ENCODE data around the gene WDPCP. TPM values are rescaled to one million over a fixed set of nuclear protein-coding genes. Genes with fewer than 3 reads are reported as not detected.
A peak's percentile ranks its signal among the peaks of the same experiment; 100 is the strongest.

The WDPCP gene
- total and polyA plus RNA-seq, 10 donors, result 2.1 to 20.0 (median 13.3) TPM

DNA sequence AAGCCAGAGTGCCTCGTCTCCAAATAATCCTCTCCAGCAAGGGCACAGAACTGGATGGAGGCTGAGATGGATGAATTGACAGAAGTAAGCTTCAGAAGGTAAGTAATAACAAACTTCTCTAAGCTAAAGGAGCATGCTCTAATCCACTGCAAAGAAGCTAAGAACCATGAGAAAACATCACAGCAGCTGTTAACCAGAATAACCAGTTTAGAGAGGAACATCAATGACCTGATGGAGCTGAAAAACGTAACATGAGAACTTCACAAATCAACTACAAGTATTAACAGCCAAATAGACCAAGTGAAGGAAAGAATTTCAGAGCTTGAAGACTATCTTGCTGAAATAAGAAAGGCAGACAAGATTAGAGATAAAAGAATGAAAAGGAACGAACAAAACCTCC, 32.3 kb downstream of the WDPCP start:
- 88 to 95% (median 92%) methylated on average over 3 of the region's 3 CpGs for WGBS, 5 donors
- Histone ChIP-seq H3K4me3 (no peak overlapping the region), H3K9me3 (peaks cover 2 to 53% (median 46%) of the 10 kb centered on the region in 8 donors), H3K4me1 (no peaks in the 10 kb centered on the region), H3K27me3 (replicated peaks in 1 of 7) (no peaks in the 10 kb centered on the region), H3K36me3 (peaks cover 0 to 31% (median 3%) of the 10 kb centered on the region in 6 donors), H3K27ac (no peak overlapping the region)
- TF ChIP-seq POLR2AphosphoS5 (IDR thresholded peaks at IDR 0.05) (no peak), POLR2A (IDR thresholded peaks at IDR 0.05) (no peak)
- TF ChIP-seq, protein P1, sequence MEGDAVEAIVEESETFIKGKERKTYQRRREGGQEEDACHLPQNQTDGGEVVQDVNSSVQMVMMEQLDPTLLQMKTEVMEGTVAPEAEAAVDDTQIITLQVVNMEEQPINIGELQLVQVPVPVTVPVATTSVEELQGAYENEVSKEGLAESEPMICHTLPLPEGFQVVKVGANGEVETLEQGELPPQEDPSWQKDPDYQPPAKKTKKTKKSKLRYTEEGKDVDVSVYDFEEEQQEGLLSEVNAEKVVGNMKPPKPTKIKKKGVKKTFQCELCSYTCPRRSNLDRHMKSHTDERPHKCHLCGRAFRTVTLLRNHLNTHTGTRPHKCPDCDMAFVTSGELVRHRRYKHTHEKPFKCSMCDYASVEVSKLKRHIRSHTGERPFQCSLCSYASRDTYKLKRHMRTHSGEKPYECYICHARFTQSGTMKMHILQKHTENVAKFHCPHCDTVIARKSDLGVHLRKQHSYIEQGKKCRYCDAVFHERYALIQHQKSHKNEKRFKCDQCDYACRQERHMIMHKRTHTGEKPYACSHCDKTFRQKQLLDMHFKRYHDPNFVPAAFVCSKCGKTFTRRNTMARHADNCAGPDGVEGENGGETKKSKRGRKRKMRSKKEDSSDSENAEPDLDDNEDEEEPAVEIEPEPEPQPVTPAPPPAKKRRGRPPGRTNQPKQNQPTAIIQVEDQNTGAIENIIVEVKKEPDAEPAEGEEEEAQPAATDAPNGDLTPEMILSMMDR (IDR thresholded peaks at IDR 0.05 in 8 of 11, conservative IDR thresholded peaks at IDR 0.05 in 3 of 11), result no peak
- no peak for DNase-seq
- intact Hi-C loops (cut with DNase I; ENCODE audit: low total_unique reads), result no loop called here

- intact Hi-C loops (cut with DNase I; ENCODE audit: low total_unique reads), result no loop called here
- Histone ChIP-seq H3K27me3 (replicated peaks in 1 of 7) (no peaks in the 10 kb centered on the region), H3K9me3 (peaks cover 2 to 46% (median 39%) of the 10 kb centered on the region in 8 donors), H3K4me1 (no peaks in the 10 kb centered on the region), H3K36me3 (peaks cover 0 to 28% (median 3%) of the 10 kb centered on the region in 6 donors), H3K4me3 (no peak overlapping the region), H3K27ac (no peak overlapping the region)
- peak; percentile 62 for DNase-seq
- TF ChIP-seq POLR2AphosphoS5 (IDR thresholded peaks at IDR 0.05), result no peak
- no peak for TF ChIP-seq POLR2A (IDR thresholded peaks at IDR 0.05)
- TF ChIP-seq, protein P1 (IDR thresholded peaks at IDR 0.05 in 8 of 11, conservative IDR thresholded peaks at IDR 0.05 in 3 of 11), result no peak
- WGBS, 5 donors, result 94 to 99% (median 98%) methylated on average over 3 to 7 of the region's 7 CpGs
Measured at GRCh38 chr2:63555299-63555698, 33.0 kb downstream of the WDPCP start.

DNA sequence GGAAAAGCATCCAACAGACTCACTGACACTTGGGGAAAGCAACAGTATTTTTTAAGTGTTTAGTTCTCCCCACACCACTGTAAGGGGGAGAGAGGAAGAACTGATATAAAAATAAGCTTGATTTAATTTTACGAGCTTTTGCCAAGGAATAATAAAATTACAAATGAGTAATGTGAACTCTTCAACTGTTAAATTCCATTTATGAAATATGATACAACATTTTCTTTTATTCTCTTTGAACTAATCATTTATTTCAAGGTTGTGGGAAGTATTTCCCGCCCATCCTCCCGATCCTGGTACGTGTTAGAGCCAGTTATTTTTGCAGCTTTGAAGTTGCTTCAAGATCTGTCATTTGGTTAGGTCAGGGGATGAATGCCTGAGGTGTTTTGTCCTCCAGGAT, 35.2 kb downstream of the WDPCP start:
- peaks cover 0 to 24% (median 17%) of the 10 kb centered on the region in 8 donors for H3K9me3 ChIP-seq
- no peak overlapping the region for H3K27ac ChIP-seq
- 66 to 84% (median 74%) methylated on average over 4 of the region's 4 CpGs for WGBS, 5 donors
- DNase-seq, result no peak
- peaks cover 0 to 18% (median 3%) of the 10 kb centered on the region in 6 donors for H3K36me3 ChIP-seq
- H3K27me3 ChIP-seq (replicated peaks in 1 of 7), result no peaks in the 10 kb centered on the region
- H3K4me1 ChIP-seq, result no peaks in the 10 kb centered on the region
- H3K4me3 ChIP-seq, result no peak overlapping the region
- TF ChIP-seq POLR2A (IDR thresholded peaks at IDR 0.05) (no peak), POLR2AphosphoS5 (IDR thresholded peaks at IDR 0.05) (no peak)
- TF ChIP-seq, protein P1 (IDR thresholded peaks at IDR 0.05 in 8 of 11, conservative IDR thresholded peaks at IDR 0.05 in 3 of 11), result no peak
- intact Hi-C loops (cut with DNase I; ENCODE audit: low total_unique reads), result no loop called here

DNA sequence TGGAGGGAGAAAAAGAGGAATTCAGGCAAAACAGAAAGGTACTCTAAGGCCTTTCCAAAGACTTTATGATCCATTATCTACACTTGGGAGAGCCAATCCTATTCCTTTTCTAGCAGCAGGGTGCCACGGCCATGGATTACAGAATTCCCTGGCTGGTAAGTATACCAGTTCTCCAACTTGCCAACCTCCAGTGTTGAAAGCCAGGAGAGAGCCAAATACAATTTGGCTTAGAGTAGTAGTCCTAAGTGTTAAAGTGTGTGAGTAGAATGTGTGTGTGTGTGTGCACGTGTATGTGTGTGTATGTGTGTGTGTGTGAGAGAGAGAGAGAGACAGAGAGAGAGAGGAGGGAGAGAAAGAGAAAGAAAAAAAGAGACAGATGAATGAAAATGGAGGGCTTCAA, 43.3 kb downstream of the WDPCP start:
- Histone ChIP-seq H3K9me3 (peaks cover 0 to 14% (median 8%) of the 10 kb centered on the region in 8 donors), H3K27ac (no peak overlapping the region), H3K4me3 (no peak overlapping the region), H3K4me1 (no peaks in the 10 kb centered on the region), H3K36me3 (no peaks in the 10 kb centered on the region), H3K27me3 (replicated peaks in 1 of 7) (no peaks in the 10 kb centered on the region)
- no peak for TF ChIP-seq POLR2AphosphoS5 (IDR thresholded peaks at IDR 0.05)
- TF ChIP-seq, protein P1 (IDR thresholded peaks at IDR 0.05 in 8 of 11, conservative IDR thresholded peaks at IDR 0.05 in 3 of 11), result no peak
- TF ChIP-seq POLR2A (IDR thresholded peaks at IDR 0.05), result no peak
- DNase-seq, result no peak
- WGBS, 5 donors, result 83 to 94% (median 92%) methylated on average over 2 of the region's 2 CpGs
- intact Hi-C loops (cut with DNase I; ENCODE audit: low total_unique reads), result no loop called here

All from spleen (tissue), 11 donors.